H1 (cell line): Measurements from ENCODE around the gene CRP. TPM values are rescaled to one million over a fixed set of nuclear protein-coding genes. Genes with fewer than 3 reads are reported as not detected.

Experiments
- CBX8 ChIP-seq: fragments of 300-800, 300-1000 bp; sonication (generic); IDR thresholded peaks from 2 replicates; pipeline ENCODE4 v1.7.1; 2016; ENCODE audit warnings: low read depth, low read length, borderline replicate concordance
- CREB1 ChIP-seq: IDR thresholded peaks from 2 replicates; pipeline ENCODE4 v1.6.1; 2012; ENCODE audit warnings: inconsistent platforms
- NRF1 ChIP-seq: IDR thresholded peaks from 2 replicates; pipeline ENCODE4 v1.6.1; 2011; ENCODE audit warnings: mild to moderate bottlenecking, low read depth, low read length, improper control_type of control experiment
- SIRT6 ChIP-seq: IDR thresholded peaks from one replicate; pipeline ENCODE4 v1.7.1; 2012; ENCODE audit warnings: low read length, inconsistent platforms
- TAF1 ChIP-seq: IDR thresholded peaks from 2 replicates; pipeline ENCODE4 v1.6.1; 2011; ENCODE audit warnings: mild to moderate bottlenecking, low read depth, low read length
- polyA plus RNA-seq, 7 experiments: library from polyadenylated mRNA; depleted of rRNA in 3 of 7; stranded (reverse) in 5 of 7; unstranded in 2 of 7; fragments of >200 nt in 5 of 7; fragments of 200-250 nt in 2 of 7; gene quantifications; 1 replicate in 5 of 7; 2 replicates in 1 of 7; 4 replicates in 1 of 7; pipeline versions ENCODE4 v1.2.1 to v1.2.3, GENCODE V29; 2011 to 2013; ENCODE audit warnings: missing spikeins in 2 of 7, mixed read lengths in 2 of 7
- total RNA-seq: library from RNA; stranded (reverse); fragmentation: NEBNext Ultra II Directional; extraction: Animal tissue kit (Norgen Biotek cat#: 25700); gene quantifications from 2 replicates; pipeline ENCODE4 v1.2.1, GENCODE V29; 2021

The CRP gene
- total and polyA plus RNA-seq, 2 of the 8 experiments (the other 6 are each of a cell fraction or from before 2014, with no cell fraction given), result not detected

DNA sequence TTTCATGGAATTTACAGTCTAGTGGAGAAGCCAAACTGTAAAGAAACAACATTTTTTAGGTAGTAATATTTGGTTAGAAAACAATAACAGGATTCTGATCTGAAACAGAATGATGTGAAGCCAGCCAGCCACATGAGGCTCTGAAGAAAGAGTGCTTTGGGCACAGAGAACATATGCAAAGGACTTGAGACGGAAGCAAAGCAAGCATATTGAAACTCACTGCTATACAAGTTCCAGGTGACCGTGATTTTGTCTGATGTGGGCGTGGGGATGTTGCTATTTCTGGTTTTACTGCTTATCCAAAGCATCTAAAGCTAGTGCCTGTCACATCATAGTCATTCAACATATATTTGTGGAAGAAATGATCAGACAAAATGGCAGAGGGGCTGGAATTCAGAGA is 14.7 kb downstream of the CRP start (continued):
- TF ChIP-seq NRF1, result no peak
- TF ChIP-seq CREB1, result no peak
- no peak for TF ChIP-seq TAF1
- TF ChIP-seq CBX8, result no peak
- TF ChIP-seq SIRT6, result no peak
